ENCODE results near the gene CXCL12.

Gene CXCL12

GRCh38 chr10:44399659-44400451 is 15.0 kb upstream of the CXCL12 start:
- no peak for DNase-seq

GRCh38 chr10:44398747-44399658 is 14.1 kb upstream of the CXCL12 start:
- no peak for DNase-seq

- DNase-seq = no peak
These were observed 13.4 kb upstream of the CXCL12 start for GRCh38 chr10:44398271-44398670.

- DNase-seq = no peak
These were observed 12.8 kb upstream of the CXCL12 start for GRCh38 chr10:44397476-44398225.

GRCh38 chr10:44396671-44397191 is 11.8 kb upstream of the CXCL12 start:
- DNase-seq = no peak

GRCh38 chr10:44395902-44396670 is 11.2 kb upstream of the CXCL12 start:
- DNase-seq = no peak

GRCh38 chr10:44395396-44395795 is 10.5 kb upstream of the CXCL12 start:
- no peak for DNase-seq

GRCh38 chr10:44394696-44395381 is 9.9 kb upstream of the CXCL12 start:
- no peak for DNase-seq

- DNase-seq = no peak
These were observed 9.1 kb upstream of the CXCL12 start for GRCh38 chr10:44393834-44394547.

GRCh38 chr10:44393051-44393630 is 8.2 kb upstream of the CXCL12 start:
- DNase-seq = no peak

GRCh38 chr10:44392420-44392819 is 7.5 kb upstream of the CXCL12 start:
- DNase-seq = no peak

GRCh38 chr10:44391981-44392380 is 7.1 kb upstream of the CXCL12 start:
- DNase-seq = no peak

- no peak for DNase-seq
These were observed 5.7 kb upstream of the CXCL12 start for GRCh38 chr10:44390585-44391072.

- DNase-seq = no peak
These were observed 4.7 kb upstream of the CXCL12 start for GRCh38 chr10:44389556-44389955.

- DNase-seq = no peak
These were observed 4.3 kb upstream of the CXCL12 start for GRCh38 chr10:44389150-44389549.

- DNase-seq = no peak
These were observed 3.7 kb upstream of the CXCL12 start for GRCh38 chr10:44388641-44389040.

- DNase-seq = no peak
These were observed 3.0 kb upstream of the CXCL12 start for GRCh38 chr10:44387853-44388251.

GRCh38 chr10:44386546-44387052 is 1.7 kb upstream of the CXCL12 start:
- DNase-seq = no peak

GRCh38 chr10:44385696-44386441 is 972 bp upstream of the CXCL12 start:
- no peak for DNase-seq
